Mesenchymal stem cell (in vitro differentiated cells and primary cell): Measurements from ENCODE around the gene CEP20.

ENCODE experiments used
- DNase-seq: peaks from one replicate; pipeline ENCODE4 v3.0.0-alpha.2; 2013
- H2AFZ ChIP-seq: one replicate; pipeline ENCODE4 v1.6.1; 2013; ENCODE audit warnings: low read depth, mild to moderate bottlenecking, control low read depth, inconsistent platforms, low read length, moderate library complexity
- H2AK5ac ChIP-seq: 2 replicates; pipeline ENCODE4 v1.6.1; 2013; ENCODE audit warnings: low read length, moderate library complexity, mild to moderate bottlenecking, inconsistent platforms; ENCODE audit not compliant: severe bottlenecking
- H2BK120ac ChIP-seq: one replicate; pipeline ENCODE4 v1.6.1; 2013; ENCODE audit warnings: low read depth, mild to moderate bottlenecking, inconsistent platforms, low read length, moderate library complexity
- H2BK12ac ChIP-seq, 2 experiments: one replicate each; pipeline ENCODE4 v1.6.1; 2013; ENCODE audit warnings: inconsistent platforms in 2 of 2, low read length in 2 of 2, mild to moderate bottlenecking in 2 of 2, moderate library complexity in 2 of 2, control low read depth in 1 of 2
- H2BK15ac ChIP-seq: one replicate; pipeline ENCODE4 v1.6.1; 2013; ENCODE audit warnings: mild to moderate bottlenecking, low read depth, inconsistent platforms; ENCODE audit not compliant: poor library complexity, severe bottlenecking
- H2BK5ac ChIP-seq: 2 replicates; pipeline ENCODE4 v1.6.1; 2013; ENCODE audit warnings: low read depth, mild to moderate bottlenecking, low read length, control low read depth, inconsistent platforms; ENCODE audit not compliant: poor library complexity, severe bottlenecking
- H3K14ac ChIP-seq, 2 experiments: one replicate each; pipeline ENCODE4 v1.6.1; 2013; ENCODE audit warnings: inconsistent platforms in 2 of 2, low read length in 2 of 2, control low read depth in 1 of 2, mild to moderate bottlenecking in 1 of 2, moderate library complexity in 1 of 2
- H3K18ac ChIP-seq, 2 experiments: one replicate each; pipeline ENCODE4 v1.6.1; 2013; ENCODE audit warnings: inconsistent platforms in 2 of 2, low read length in 2 of 2, control low read depth in 1 of 2, low read depth in 1 of 2, mild to moderate bottlenecking in 1 of 2
- H3K23ac ChIP-seq, 2 experiments: one replicate each; pipeline ENCODE4 v1.6.1; 2013; ENCODE audit warnings: inconsistent platforms in 2 of 2, low read length in 2 of 2, mild to moderate bottlenecking in 2 of 2, moderate library complexity in 2 of 2, control low read depth in 1 of 2
- H3K27ac ChIP-seq: 2 replicates; pipeline ENCODE4 v1.5.1; 2013; ENCODE audit warnings: mild to moderate bottlenecking, moderate library complexity, low read length, control low read depth, inconsistent platforms; ENCODE audit not compliant: poor library complexity, severe bottlenecking
- H3K27me3 ChIP-seq, 2 experiments: 2 replicates each; pipeline versions ENCODE4 v1.6.1 to v1.7.0; 2013; ENCODE audit warnings: low read length in 2 of 2, mild to moderate bottlenecking in 2 of 2, moderate library complexity in 2 of 2, control low read depth in 1 of 2, inconsistent platforms in 1 of 2; ENCODE audit not compliant: control insufficient read depth in 1 of 2, insufficient read depth in 1 of 2
- H3K36me3 ChIP-seq, 2 experiments: 2 replicates each; pipeline versions ENCODE4 v1.6.1 to v1.7.0; 2013; ENCODE audit warnings: low read length in 2 of 2, control low read depth in 1 of 2, inconsistent platforms in 1 of 2, low read depth in 1 of 2, mild to moderate bottlenecking in 1 of 2; ENCODE audit not compliant: insufficient read depth in 2 of 2, control insufficient read depth in 1 of 2
- H3K4ac ChIP-seq, 2 experiments: one replicate each; pipeline ENCODE4 v1.6.1; 2013; ENCODE audit warnings: inconsistent platforms in 2 of 2, low read length in 2 of 2, mild to moderate bottlenecking in 2 of 2, moderate library complexity in 2 of 2, control low read depth in 1 of 2, low read depth in 1 of 2
- H3K4me1 ChIP-seq: 2 replicates; pipeline ENCODE4 v1.6.1; 2013; ENCODE audit warnings: low read depth, low read length, control low read depth; ENCODE audit not compliant: control insufficient read depth, insufficient read depth
- H3K4me2 ChIP-seq: 2 replicates; pipeline ENCODE4 v1.6.1; 2013; ENCODE audit warnings: low read length, mild to moderate bottlenecking, inconsistent platforms; ENCODE audit not compliant: poor library complexity, severe bottlenecking
- H3K4me3 ChIP-seq, 2 experiments: 2 replicates each; pipeline versions ENCODE4 v1.5.1 to v1.7.0; 2013; ENCODE audit warnings: low read length in 2 of 2, mild to moderate bottlenecking in 2 of 2, control low read depth in 1 of 2, low read depth in 1 of 2; ENCODE audit not compliant: insufficient read depth in 1 of 2
- H3K79me1 ChIP-seq: replicated peaks from 2 replicates; pipeline ENCODE4 v1.6.1; 2013; ENCODE audit warnings: mild to moderate bottlenecking, control low read depth, low read length, inconsistent platforms; ENCODE audit not compliant: poor library complexity, severe bottlenecking
- H3K9ac ChIP-seq: 2 replicates; pipeline ENCODE4 v1.7.0; 2013; ENCODE audit warnings: mild to moderate bottlenecking, low read length, moderate library complexity
- H3K9me3 ChIP-seq: 2 replicates; pipeline ENCODE4 v1.7.0; 2013; ENCODE audit warnings: mild to moderate bottlenecking, low read length; ENCODE audit not compliant: control insufficient read depth
- H4K8ac ChIP-seq: one replicate; pipeline ENCODE4 v1.6.1; 2013; ENCODE audit warnings: inconsistent platforms, mild to moderate bottlenecking, low read length, moderate library complexity
- H4K91ac ChIP-seq: one replicate; pipeline ENCODE4 v1.6.1; 2013; ENCODE audit warnings: mild to moderate bottlenecking, low read length, inconsistent platforms
- WGBS: methylation state at CpG from one replicate; pipeline ENCODE4 v1.1.7; 2013; ENCODE audit warnings: mixed read lengths; 5-methylcytosine and 5-hydroxymethylcytosine counted together

Gene CEP20

GRCh38 chr16:15837761-15838160 lies 50.6 kb downstream of the CEP20 start:
- Histone ChIP-seq H3K27me3 (peaks cover 4 to 20% of the 10 kb centered on the region in 2 experiments), H4K8ac (no peak overlapping the region), H2AK5ac (no peak overlapping the region), H2BK5ac (no peak overlapping the region), H2AFZ (no peak overlapping the region), H2BK12ac (no peak overlapping the region), H3K27ac (no peak overlapping the region), H4K91ac (no peak overlapping the region), H3K14ac (no peak overlapping the region), H3K79me1 (no peaks in the 10 kb centered on the region), H2BK15ac (no peak overlapping the region), H3K4me3 (no peak overlapping the region), H3K23ac (no peak overlapping the region), H3K4me2 (no peak overlapping the region), H3K9ac (no peak overlapping the region), H3K36me3 (no peaks in the 10 kb centered on the region), H3K4me1 (no peaks in the 10 kb centered on the region), H2BK120ac (no peak overlapping the region), H3K9me3 (no peaks in the 10 kb centered on the region), H3K4ac (no peak overlapping the region), H3K18ac (no peak overlapping the region)
- no peak for DNase-seq
- 94% methylated on average over 11 of the region's 11 CpGs for WGBS

DNA sequence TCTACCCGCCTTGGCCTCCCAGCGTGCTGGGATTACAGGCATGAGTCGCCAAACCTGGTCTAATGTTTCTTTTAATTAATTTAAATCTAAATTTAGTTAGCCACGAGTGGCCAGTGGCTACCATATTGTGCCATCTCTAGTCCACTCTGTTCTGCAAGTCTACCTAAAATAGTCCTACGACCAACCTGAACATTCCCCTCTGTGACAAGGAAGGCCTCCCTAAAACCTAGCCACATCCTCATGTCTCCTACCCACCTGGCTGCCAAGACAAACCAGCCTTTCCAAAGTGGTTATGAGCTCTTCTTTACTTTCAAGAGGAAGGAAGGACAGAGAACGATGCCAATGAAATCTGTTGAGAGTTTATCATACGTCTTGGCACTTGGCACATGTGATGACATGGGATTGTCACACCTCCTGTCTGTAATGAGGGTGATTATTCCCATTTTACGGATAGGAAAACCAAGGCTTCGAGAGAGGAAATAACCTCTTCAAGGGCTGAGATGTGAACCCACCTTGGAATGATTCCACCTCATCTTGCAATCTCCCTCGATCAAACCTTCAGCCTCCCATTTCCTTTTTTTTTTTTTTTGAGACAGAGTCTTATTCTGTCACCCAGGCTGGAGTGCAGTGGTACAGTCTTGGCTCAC lies 51.3 kb downstream of the CEP20 start:
- Histone ChIP-seq H3K23ac (no peak overlapping the region), H3K27ac (no peak overlapping the region)
- WGBS = 88% methylated on average over 10 of the region's 10 CpGs

DNA sequence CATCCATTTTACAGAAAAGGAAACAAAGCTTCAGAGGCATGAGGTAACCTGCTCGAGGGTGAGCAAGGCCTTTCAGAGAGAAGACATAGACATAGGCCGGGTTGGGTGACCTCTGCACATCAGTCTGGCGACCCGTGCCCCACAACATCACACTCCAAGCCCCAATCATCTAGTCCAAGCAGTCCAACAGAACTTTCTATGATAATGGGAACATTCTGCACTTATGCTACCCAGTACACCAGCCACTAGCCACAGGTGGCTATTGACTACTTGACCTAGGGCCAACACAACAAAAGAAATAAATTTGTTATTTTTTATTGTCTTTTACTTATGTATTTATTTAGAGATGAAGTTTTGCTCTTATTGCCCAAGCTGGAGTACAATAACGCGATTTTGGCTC lies 52.3 kb downstream of the CEP20 start:
- Histone ChIP-seq H2BK120ac (no peak overlapping the region), H3K4me1 (no peaks in the 10 kb centered on the region), H2AFZ (no peak overlapping the region), H3K18ac (no peak overlapping the region), H2BK15ac (no peak overlapping the region), H4K8ac (no peak overlapping the region), H3K14ac (no peak overlapping the region), H3K4me3 (no peak overlapping the region), H3K27ac (no peak overlapping the region), H3K4ac (no peak overlapping the region), H3K36me3 (no peaks in the 10 kb centered on the region), H3K27me3 (peaks cover 5 to 24% of the 10 kb centered on the region in 2 experiments), H3K4me2 (no peak overlapping the region), H2BK12ac (no peak overlapping the region), H3K23ac (no peak overlapping the region), H3K9me3 (no peaks in the 10 kb centered on the region), H3K9ac (no peak overlapping the region), H2AK5ac (no peak overlapping the region), H4K91ac (peak overlapping the region; percentile 21), H3K79me1 (no peaks in the 10 kb centered on the region), H2BK5ac (no peak overlapping the region)
- 92% methylated on average over 6 of the region's 6 CpGs for WGBS
- DNase-seq = no peak

More for the DNA sequence above, 51.3 kb downstream of the CEP20 start:
- H4K91ac ChIP-seq = no peak overlapping the region
- no peak overlapping the region for H2BK15ac ChIP-seq
- H3K4ac ChIP-seq = no peak overlapping the region
- H3K18ac ChIP-seq = no peak overlapping the region
- no peaks in the 10 kb centered on the region for H3K9me3 ChIP-seq
- no peaks in the 10 kb centered on the region for H3K79me1 ChIP-seq
- H3K27me3 ChIP-seq = peaks cover 6 to 26% of the 10 kb centered on the region in 2 experiments
- no peak overlapping the region for H2BK12ac ChIP-seq
- H3K9ac ChIP-seq = no peak overlapping the region
- H3K4me3 ChIP-seq = no peak overlapping the region
- no peak overlapping the region for H4K8ac ChIP-seq
- H2BK5ac ChIP-seq = no peak overlapping the region
- no peak overlapping the region for H3K14ac ChIP-seq
- no peak overlapping the region for H2BK120ac ChIP-seq
- H2AK5ac ChIP-seq = no peak overlapping the region
- no peak for DNase-seq
- no peak overlapping the region for H3K4me2 ChIP-seq
- no peak overlapping the region for H2AFZ ChIP-seq
- no peaks in the 10 kb centered on the region for H3K36me3 ChIP-seq
- no peaks in the 10 kb centered on the region for H3K4me1 ChIP-seq

DNA sequence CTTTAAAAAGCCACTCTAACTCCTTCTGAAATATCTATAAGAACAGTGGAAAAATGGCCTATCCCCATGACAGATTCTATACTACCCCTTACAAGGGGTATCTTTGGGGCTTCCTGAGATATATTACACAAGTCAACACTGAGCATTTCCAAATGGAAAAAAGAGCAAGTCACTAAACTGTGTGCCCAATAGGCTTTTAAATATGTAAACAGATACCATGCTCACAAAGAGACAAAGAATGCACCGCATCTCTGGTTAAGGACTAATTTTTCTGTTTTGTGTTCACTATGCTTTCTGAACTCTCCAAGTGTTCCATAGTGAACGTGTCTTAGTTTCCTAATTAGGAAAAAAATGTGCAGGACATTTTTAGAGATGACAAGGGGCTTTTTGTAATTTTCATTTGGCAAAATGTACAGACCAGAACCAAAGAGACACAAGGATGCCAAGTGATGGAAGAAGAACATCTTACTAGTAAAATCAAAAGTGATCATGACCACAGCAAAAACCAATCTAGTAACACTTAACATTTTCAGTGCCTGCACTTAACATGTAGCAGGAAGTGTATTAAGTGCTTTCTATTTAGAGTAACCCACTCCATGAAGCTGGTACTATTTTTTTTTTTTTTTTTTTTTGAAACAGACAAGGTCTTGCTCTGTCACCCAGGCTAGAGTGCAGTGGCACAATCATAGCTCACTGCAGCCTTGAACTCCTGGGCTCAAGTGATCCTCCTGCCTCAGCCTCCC lies 53.1 kb downstream of the CEP20 start:
- no peak overlapping the region for H4K8ac ChIP-seq
- H2BK15ac ChIP-seq = no peak overlapping the region
- no peak overlapping the region for H3K4me3 ChIP-seq
- DNase-seq = no peak
- no peaks in the 10 kb centered on the region for H3K9me3 ChIP-seq
- no peak overlapping the region for H3K9ac ChIP-seq
- 85% methylated on average over 2 of the region's 2 CpGs for WGBS
- H2BK120ac ChIP-seq = no peak overlapping the region
- H3K79me1 ChIP-seq = no peaks in the 10 kb centered on the region
- no peaks in the 10 kb centered on the region for H3K36me3 ChIP-seq
- no peak overlapping the region for H3K27ac ChIP-seq
- no peak overlapping the region for H3K23ac ChIP-seq
- no peak overlapping the region for H3K18ac ChIP-seq
- H2AFZ ChIP-seq = no peak overlapping the region
- no peak overlapping the region for H4K91ac ChIP-seq
- H2BK12ac ChIP-seq = no peak overlapping the region
- H3K4me2 ChIP-seq = no peak overlapping the region
- H2BK5ac ChIP-seq = no peak overlapping the region
- H3K27me3 ChIP-seq = peaks cover 5 to 22% of the 10 kb centered on the region in 2 experiments
- no peak overlapping the region for H3K14ac ChIP-seq
- H2AK5ac ChIP-seq = no peak overlapping the region
- no peak overlapping the region for H3K4ac ChIP-seq
- no peaks in the 10 kb centered on the region for H3K4me1 ChIP-seq
